GM19463 (cell line): ENCODE data around the gene INVS.

ENCODE experiments used
- ATAC-seq: cut with Tn5 transposase; IDR thresholded peaks from one replicate; pipeline ENCODE4 v1.9.1; 2021; ENCODE audit warnings: mild to moderate bottlenecking, moderate library complexity; ENCODE audit not compliant: unreplicated experiment

INVS gene

GRCh38 chr9:100240512-100240911 lies 141.5 kb downstream of the INVS start:
- no peak for ATAC-seq

- ATAC-seq, result no peak
Observed at GRCh38 chr9:100267211-100267610, 168.2 kb downstream of the INVS start.

- no peak for ATAC-seq
Observed at GRCh38 chr9:100268271-100268670, 169.2 kb downstream of the INVS start.

GRCh38 chr9:100269656-100270055 lies 170.6 kb downstream of the INVS start:
- no peak for ATAC-seq

GRCh38 chr9:100277166-100277979 lies 178.3 kb downstream of the INVS start:
- ATAC-seq, result no peak

GRCh38 chr9:100281066-100281465 lies 182.0 kb downstream of the INVS start:
- ATAC-seq, result no peak

- no peak for ATAC-seq
Observed at GRCh38 chr9:100281676-100282387, 182.8 kb downstream of the INVS start.

GRCh38 chr9:100282388-100282719 lies 183.3 kb downstream of the INVS start:
- ATAC-seq, result no peak

GRCh38 chr9:100284247-100284646 lies 185.2 kb downstream of the INVS start:
- ATAC-seq, result no peak

GRCh38 chr9:100285080-100285479 lies 186.0 kb downstream of the INVS start:
- no peak for ATAC-seq

GRCh38 chr9:100285601-100286000 lies 186.6 kb downstream of the INVS start:
- no peak for ATAC-seq

- no peak for ATAC-seq
Observed at GRCh38 chr9:100286257-100286656, 187.2 kb downstream of the INVS start.

- ATAC-seq, result no peak
Observed at GRCh38 chr9:100287186-100287585, 188.1 kb downstream of the INVS start.

- ATAC-seq, result no peak
Observed at GRCh38 chr9:100290714-100291113, 191.7 kb downstream of the INVS start.

- ATAC-seq, result no peak
Observed at GRCh38 chr9:100292414-100292813, 193.4 kb downstream of the INVS start.

GRCh38 chr9:100294341-100294740 lies 195.3 kb downstream of the INVS start:
- ATAC-seq, result no peak

GRCh38 chr9:100294806-100295205 lies 195.8 kb downstream of the INVS start:
- no peak for ATAC-seq

- no peak for ATAC-seq
Observed at GRCh38 chr9:100295240-100295639, 196.2 kb downstream of the INVS start.

- ATAC-seq, result no peak
Observed at GRCh38 chr9:100296407-100296806, 197.4 kb downstream of the INVS start.

GRCh38 chr9:100298378-100298777 lies 199.3 kb downstream of the INVS start:
- ATAC-seq, result no peak

- ATAC-seq, result no peak
Observed at GRCh38 chr9:100303747-100304146, 204.7 kb downstream of the INVS start.

GRCh38 chr9:100306283-100306682 lies 207.2 kb downstream of the INVS start:
- ATAC-seq, result no peak
